ENCODE measurements around the gene AEBP2.
"Not testable (repeated sequence)": the region's sequence is repeated elsewhere in the genome, so short reads cannot be mapped to it uniquely, and the experiment has no call there.

The AEBP2 gene

DNA sequence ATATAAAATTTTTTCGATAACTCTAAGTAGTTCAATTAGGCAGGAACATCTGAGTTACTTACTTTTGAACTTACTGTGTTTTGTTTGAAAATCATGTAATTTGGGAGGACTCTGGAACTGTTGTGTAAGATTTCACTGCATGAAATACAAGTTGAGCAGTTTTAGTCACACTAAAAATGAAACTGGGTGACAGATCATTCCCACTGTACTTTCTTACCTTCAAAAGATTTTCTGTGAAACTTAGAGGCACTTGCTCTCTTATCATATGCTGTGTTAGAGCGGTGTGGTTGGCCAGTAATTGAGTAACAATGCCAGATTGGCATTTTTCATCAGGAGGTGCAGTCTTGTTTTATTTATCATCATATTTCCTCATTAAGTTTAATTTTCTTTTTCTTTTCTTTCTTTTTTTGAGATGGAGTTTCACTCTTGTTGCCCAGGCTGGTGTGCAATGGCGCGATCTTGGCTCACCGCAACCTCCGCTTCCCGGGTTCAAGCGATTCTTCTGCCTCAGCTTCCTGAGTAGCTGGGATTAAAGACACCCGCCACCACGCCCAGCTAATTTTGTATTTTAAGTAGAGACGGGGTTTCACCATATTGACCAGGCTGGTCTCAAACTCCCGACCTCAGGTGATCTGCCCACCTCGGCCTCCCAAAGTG, 113.3 kb downstream of the AEBP2 start:
- DNase-seq (ENCODE audit: low read depth in 2 of 2), result not testable (repeated sequence)

DNA sequence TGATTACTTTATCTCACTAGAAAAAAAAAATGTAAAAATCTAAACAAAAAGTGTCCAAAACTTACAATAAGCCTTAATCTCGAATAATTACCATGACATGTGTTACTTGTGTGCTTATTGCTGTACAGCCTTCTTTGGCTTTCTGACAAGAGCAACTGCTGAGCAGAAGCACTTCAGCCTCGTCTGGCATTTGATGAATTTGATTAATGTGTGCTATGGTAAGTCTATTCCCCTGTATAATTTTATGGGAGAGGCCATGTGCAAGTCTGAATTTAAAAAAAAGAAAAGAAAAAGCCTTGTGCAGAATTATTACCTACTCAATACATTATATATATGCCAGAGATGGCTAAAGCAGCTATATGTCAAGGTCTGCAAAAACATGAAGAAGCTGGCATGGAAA, 113.9 kb downstream of the AEBP2 start:
- DNase-seq (ENCODE audit: low read depth in 2 of 2), result no peak

DNA sequence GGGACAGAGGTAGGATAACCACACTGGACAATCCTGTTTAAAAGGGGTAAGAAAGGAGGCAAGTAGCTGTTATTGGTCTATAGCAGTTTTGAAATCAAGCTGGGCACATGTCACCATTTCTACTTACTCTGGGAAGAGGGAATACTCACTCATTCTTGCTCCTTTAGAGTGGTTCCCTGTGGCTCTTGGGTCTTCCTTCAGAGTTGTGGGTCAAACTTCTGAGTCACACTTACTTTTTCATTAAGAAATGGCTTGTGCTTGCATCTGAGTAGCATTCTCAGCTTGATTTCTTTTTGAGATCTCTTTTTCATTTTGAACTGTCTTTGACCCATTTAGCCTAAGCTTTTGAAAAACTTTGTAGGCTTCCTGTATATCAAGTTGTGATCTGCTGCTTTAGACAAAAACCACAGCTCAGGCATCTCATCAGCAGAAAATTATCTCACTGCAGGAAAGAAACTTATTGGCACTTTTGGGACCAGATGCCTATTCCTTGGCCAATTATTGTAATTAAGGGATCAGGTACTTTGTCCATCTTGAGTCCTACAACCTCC, 122.2 kb downstream of the AEBP2 start:
- no peak for DNase-seq (ENCODE audit: low read depth in 2 of 2)

Data from stimulated activated CD8-positive, alpha-beta memory T cell treated with anti-CD3 and anti-CD28 coated beads, Interleukin-2, amount 100 ng/mL, for 1 hour (primary cell).